GM23248 (cell line): ENCODE data around the gene COL23A1. TPM values are rescaled to one million over a fixed set of nuclear protein-coding genes. Genes with fewer than 3 reads are reported as not detected.

Experiments
- DNase-seq: peaks from one replicate; pipeline ENCODE4 v3.0.0-alpha.2; 2015
- H2AFZ ChIP-seq: fragments of 200-600 bp; sonication (generic); 2 replicates; pipeline ENCODE4 v1.6.1; 2016; ENCODE audit warnings: antibody characterized with exemption
- H3F3A ChIP-seq: fragments of 200-600 bp; sonication (generic); 2 replicates; pipeline ENCODE4 v1.6.1; 2016; ENCODE audit warnings: mild to moderate bottlenecking, antibody characterized with exemption, mixed run types; ENCODE audit not compliant: insufficient read depth
- H3K27ac ChIP-seq: fragments of 200-600 bp; sonication (generic); 2 replicates; pipeline ENCODE4 v1.5.1; 2016; ENCODE audit warnings: mild to moderate bottlenecking
- H3K27me3 ChIP-seq: fragments of 200-600 bp; sonication (generic); replicated peaks from 2 replicates; pipeline ENCODE4 v1.6.1; 2016; ENCODE audit warnings: mild to moderate bottlenecking; ENCODE audit not compliant: insufficient read depth
- H3K36me3 ChIP-seq: fragments of 200-600 bp; sonication (generic); 2 replicates; pipeline ENCODE4 v1.6.1; 2016; ENCODE audit warnings: low read depth, mild to moderate bottlenecking
- H3K4me1 ChIP-seq: fragments of 200-600 bp; sonication (generic); 2 replicates; pipeline ENCODE4 v1.6.1; 2016; ENCODE audit warnings: mild to moderate bottlenecking; ENCODE audit not compliant: insufficient read depth
- H3K4me2 ChIP-seq: fragments of 200-600 bp; sonication (generic); one replicate; pipeline ENCODE4 v1.6.1; 2016; ENCODE audit warnings: mild to moderate bottlenecking; ENCODE audit not compliant: unreplicated experiment
- H3K4me3 ChIP-seq: fragments of 200-600 bp; sonication (generic); 2 replicates; pipeline ENCODE4 v1.5.1; 2016; ENCODE audit warnings: mild to moderate bottlenecking
- H3K79me2 ChIP-seq: fragments of 200-600 bp; sonication (generic); 2 replicates; pipeline ENCODE4 v1.6.1; 2016; ENCODE audit warnings: mild to moderate bottlenecking; ENCODE audit not compliant: insufficient read depth
- H3K9ac ChIP-seq: fragments of 200-600 bp; sonication (generic); 2 replicates; pipeline ENCODE4 v1.6.1; 2016; ENCODE audit warnings: mild to moderate bottlenecking
- H3K9me2 ChIP-seq: fragments of 200-600 bp; sonication (generic); 2 replicates; pipeline ENCODE4 v1.6.1; 2016; ENCODE audit warnings: mixed run types, mild to moderate bottlenecking, moderate library complexity; ENCODE audit not compliant: insufficient read depth
- H3K9me3 ChIP-seq: fragments of 200-600 bp; sonication (generic); one replicate; pipeline ENCODE4 v1.6.1; 2017; ENCODE audit warnings: low read depth
- H4K20me1 ChIP-seq: fragments of 200-600 bp; sonication (generic); 2 replicates; pipeline ENCODE4 v1.6.0; 2016; ENCODE audit not compliant: insufficient read depth
- EZH2 ChIP-seq: fragments of 200-600 bp; sonication (generic); IDR thresholded peaks from 2 replicates; pipeline ENCODE4 v1.6.1; 2018; ENCODE audit warnings: antibody characterized with exemption, mild to moderate bottlenecking; ENCODE audit not compliant: insufficient read depth, poor library complexity, severe bottlenecking
- EZH2phosphoT487 ChIP-seq: fragments of 200-600 bp; sonication (generic); IDR thresholded peaks from 2 replicates; pipeline ENCODE4 v1.6.1; 2018; ENCODE audit warnings: antibody characterized with exemption, moderate library complexity, mild to moderate bottlenecking, low read depth; ENCODE audit not compliant: insufficient read depth
- WGBS, 2 experiments: methylation state at CpG; one replicate each; pipeline ENCODE4 v1.1.6; 2015 to 2017; ENCODE audit warnings: low lambda C conversion rate in 2 of 2, low coverage in 1 of 2; ENCODE audit errors: missing lambda C conversion rate in 2 of 2; 5-methylcytosine and 5-hydroxymethylcytosine counted together
- in situ Hi-C: fragments of 300-500 bp; cut with MboI; formaldehyde crosslinking; loops from 2 replicates; pipeline ENCODE4 v1.15.0; 2020
- polyA plus RNA-seq: library from polyadenylated mRNA; unstranded; fragments of >200 nt; fragmentation: Nextera tagmentation; extraction: Ambion mirVana; gene quantifications from 2 replicates; pipeline ENCODE4 v1.2.1, GENCODE V29; 2016
- total RNA-seq: library from RNA; depleted of rRNA; stranded (reverse); fragments of >200 nt; shearing (Covaris generic); gene quantifications from 2 replicates; pipeline ENCODE4 v1.2.3, GENCODE V29; 2014

COL23A1 gene
- total and polyA plus RNA-seq, 2 experiments from 2014 or later, result not detected

- H3F3A ChIP-seq, result no peaks in the 10 kb centered on the region
- no peaks in the 10 kb centered on the region for H4K20me1 ChIP-seq
- H3K9me3 ChIP-seq, result no peaks in the 10 kb centered on the region
- H3K9ac ChIP-seq, result no peak overlapping the region
- H3K4me2 ChIP-seq, result no peak overlapping the region
- H3K4me1 ChIP-seq, result no peaks in the 10 kb centered on the region
- WGBS, 2 experiments, result 75 to 81% methylated on average over 30 of the region's 30 CpGs
- H2AFZ ChIP-seq, result no peak overlapping the region
- H3K27ac ChIP-seq, result no peak overlapping the region
- H3K36me3 ChIP-seq, result no peaks in the 10 kb centered on the region
- DNase-seq, result no peak
- TF ChIP-seq EZH2phosphoT487 (no peak), EZH2 (no peak)
- no peaks in the 10 kb centered on the region for H3K79me2 ChIP-seq
- in situ Hi-C loops, result no loop called here
- no peaks in the 10 kb centered on the region for H3K27me3 ChIP-seq
- no peaks in the 10 kb centered on the region for H3K9me2 ChIP-seq
- H3K4me3 ChIP-seq, result no peak overlapping the region
Measured at GRCh38 chr5:178463321-178464155, 126.7 kb downstream of the COL23A1 start.

- no peak overlapping the region for H3K4me3 ChIP-seq
- TF ChIP-seq EZH2phosphoT487 (no peak), EZH2 (no peak)
- no peaks in the 10 kb centered on the region for H3K36me3 ChIP-seq
- WGBS, 2 experiments, result 35 to 36% methylated on average over 13 of the region's 13 CpGs
- no peak overlapping the region for H3K4me2 ChIP-seq
- H3K4me1 ChIP-seq, result no peaks in the 10 kb centered on the region
- no peak overlapping the region for H3K27ac ChIP-seq
- no peaks in the 10 kb centered on the region for H3F3A ChIP-seq
- no peaks in the 10 kb centered on the region for H4K20me1 ChIP-seq
- H3K27me3 ChIP-seq, result no peaks in the 10 kb centered on the region
- no peak for DNase-seq
- no peak overlapping the region for H3K9ac ChIP-seq
- in situ Hi-C loops, result no loop called here
- no peak overlapping the region for H2AFZ ChIP-seq
- H3K9me3 ChIP-seq, result no peaks in the 10 kb centered on the region
- no peaks in the 10 kb centered on the region for H3K79me2 ChIP-seq
- H3K9me2 ChIP-seq, result no peaks in the 10 kb centered on the region
Measured at GRCh38 chr5:178462816-178463215, 127.4 kb downstream of the COL23A1 start.

- no peaks in the 10 kb centered on the region for H3K9me3 ChIP-seq
- in situ Hi-C loops, result no loop called here
Measured at GRCh38 chr5:178462076-178462475, 128.1 kb downstream of the COL23A1 start.

GRCh38 chr5:178461004-178461730 is 129.0 kb downstream of the COL23A1 start:
- H3K9me3 ChIP-seq, result no peaks in the 10 kb centered on the region
- H3K4me3 ChIP-seq, result no peak overlapping the region
- peak; percentile 46 for DNase-seq

More at GRCh38 chr5:178462076-178462475, 128.1 kb downstream of the COL23A1 start:
- Histone ChIP-seq H2AFZ (no peak overlapping the region), H3K4me2 (no peak overlapping the region), H3F3A (no peaks in the 10 kb centered on the region), H3K27me3 (no peaks in the 10 kb centered on the region), H3K9ac (no peak overlapping the region), H3K9me2 (no peaks in the 10 kb centered on the region), H4K20me1 (no peaks in the 10 kb centered on the region), H3K4me3 (no peak overlapping the region), H3K36me3 (no peaks in the 10 kb centered on the region), H3K4me1 (no peaks in the 10 kb centered on the region), H3K79me2 (no peaks in the 10 kb centered on the region), H3K27ac (no peak overlapping the region)
- DNase-seq, result no peak
- TF ChIP-seq EZH2phosphoT487, result no peak
- TF ChIP-seq EZH2, result no peak

More at GRCh38 chr5:178461004-178461730, 129.0 kb downstream of the COL23A1 start:
- Histone ChIP-seq H3K4me1 (no peaks in the 10 kb centered on the region), H3F3A (no peaks in the 10 kb centered on the region), H3K9ac (no peak overlapping the region), H3K79me2 (no peaks in the 10 kb centered on the region), H3K9me2 (no peaks in the 10 kb centered on the region), H3K27me3 (no peaks in the 10 kb centered on the region), H2AFZ (no peak overlapping the region), H3K36me3 (no peaks in the 10 kb centered on the region), H3K27ac (no peak overlapping the region), H3K4me2 (no peak overlapping the region), H4K20me1 (no peaks in the 10 kb centered on the region)
- in situ Hi-C loops, result no loop called here
- TF ChIP-seq EZH2phosphoT487 (no peak), EZH2 (no peak)
- 23 to 26% methylated on average over 12 of the region's 12 CpGs for WGBS, 2 experiments
